ENCODE measurements around the gene CNTROB.
A peak's percentile ranks its signal among the peaks of the same experiment; 100 is the strongest.
"Not testable (repeated sequence)": the region's sequence is repeated elsewhere in the genome, so short reads cannot be mapped to it uniquely, and the experiment has no call there.

Gene CNTROB

DNA sequence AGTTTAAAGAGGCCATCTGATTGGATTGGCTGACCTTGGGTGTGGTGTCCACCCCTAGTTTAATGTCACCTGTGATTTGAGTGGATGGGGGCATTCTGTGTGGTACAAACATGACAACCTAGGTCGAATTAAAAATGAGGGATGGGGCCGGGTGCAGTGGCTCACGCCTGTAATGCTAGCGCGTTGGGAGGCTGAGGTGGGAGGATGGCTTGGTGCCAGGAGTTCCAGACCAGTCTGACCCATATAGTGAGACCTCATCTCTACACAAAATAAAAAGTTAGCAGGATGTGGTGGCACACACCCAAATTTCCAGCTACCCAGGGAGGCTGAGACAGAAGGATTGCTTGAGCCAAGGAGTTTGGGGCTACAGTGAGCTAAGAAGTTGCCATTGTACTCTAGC lies 14.4 kb downstream of the CNTROB start:
- H3K4me1 Mint-ChIP-seq (ENCODE audit: low read depth): peaks cover 12% of the 10 kb centered on the region
- H3K9me3 Mint-ChIP-seq: no peaks in the 10 kb centered on the region
- no peak overlapping the region for H3K4me3 Mint-ChIP-seq
- peaks cover 45% of the 10 kb centered on the region for H3K36me3 Mint-ChIP-seq (ENCODE audit: low read depth)
- no peaks in the 10 kb centered on the region for H3K27me3 Mint-ChIP-seq (ENCODE audit: low read depth)
- H3K27ac Mint-ChIP-seq: no peak overlapping the region

DNA sequence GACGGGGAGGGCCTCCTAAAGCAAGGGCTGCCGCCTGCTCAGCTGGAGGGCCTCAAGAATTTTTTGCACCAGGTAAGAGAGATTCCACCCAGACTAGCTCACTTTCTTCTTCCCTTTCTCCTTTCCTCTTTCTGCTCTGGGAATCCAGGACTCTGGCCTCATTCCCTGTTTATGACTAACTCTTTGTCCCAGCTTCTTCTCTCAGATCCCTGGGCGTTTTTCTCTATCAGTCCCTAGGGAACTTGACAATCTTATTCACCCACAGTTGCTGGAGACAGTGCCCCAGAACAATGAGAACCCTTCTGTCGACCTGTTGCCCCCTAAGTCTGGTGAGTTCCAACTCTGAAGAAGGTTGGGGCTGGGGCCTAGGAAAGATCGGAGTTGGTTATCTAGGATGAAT lies 15.6 kb downstream of the CNTROB start:
- Mint-ChIP-seq H3K4me1 (ENCODE audit: low read depth) (peaks cover 17% of the 10 kb centered on the region), H3K36me3 (ENCODE audit: low read depth) (peaks cover 45% of the 10 kb centered on the region), H3K4me3 (no peak overlapping the region), H3K9me3 (no peaks in the 10 kb centered on the region), H3K27ac (no peak overlapping the region), H3K27me3 (ENCODE audit: low read depth) (no peaks in the 10 kb centered on the region)

DNA sequence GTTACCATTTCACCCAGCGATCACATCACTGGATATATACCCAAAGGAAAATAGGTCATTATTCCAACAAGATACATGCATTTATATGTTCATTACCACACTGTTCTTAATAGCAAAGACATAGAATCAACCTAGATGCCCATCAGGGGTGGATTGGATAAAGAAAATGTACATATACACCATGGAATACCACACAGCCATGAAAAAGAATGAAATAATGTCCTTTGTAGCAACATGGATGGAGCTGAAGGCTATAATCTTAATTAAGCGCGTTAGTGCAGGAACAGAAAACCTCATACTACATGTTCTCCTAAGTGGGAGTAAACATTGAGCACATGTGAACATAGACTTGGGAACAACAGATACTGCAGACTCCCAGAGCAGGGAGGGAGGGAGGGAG lies 18.6 kb downstream of the CNTROB start:
- no peaks in the 10 kb centered on the region for H3K27me3 Mint-ChIP-seq (ENCODE audit: low read depth)
- H3K9me3 Mint-ChIP-seq: no peaks in the 10 kb centered on the region
- H3K36me3 Mint-ChIP-seq (ENCODE audit: low read depth): peaks cover 29% of the 10 kb centered on the region
- peaks cover 22% of the 10 kb centered on the region for H3K4me1 Mint-ChIP-seq (ENCODE audit: low read depth)
- H3K27ac Mint-ChIP-seq: peak overlapping the region; percentile 53
- H3K4me3 Mint-ChIP-seq: no peak overlapping the region

- Mint-ChIP-seq H3K4me1 (ENCODE audit: low read depth) (peaks cover 22% of the 10 kb centered on the region), H3K27ac (peak overlapping the region; percentile 90), H3K9me3 (no peaks in the 10 kb centered on the region), H3K36me3 (ENCODE audit: low read depth) (peaks cover 26% of the 10 kb centered on the region), H3K4me3 (peak overlapping the region; percentile 47), H3K27me3 (ENCODE audit: low read depth) (no peaks in the 10 kb centered on the region)
Measured at GRCh38 chr17:7951143-7951792, 19.3 kb downstream of the CNTROB start.

DNA sequence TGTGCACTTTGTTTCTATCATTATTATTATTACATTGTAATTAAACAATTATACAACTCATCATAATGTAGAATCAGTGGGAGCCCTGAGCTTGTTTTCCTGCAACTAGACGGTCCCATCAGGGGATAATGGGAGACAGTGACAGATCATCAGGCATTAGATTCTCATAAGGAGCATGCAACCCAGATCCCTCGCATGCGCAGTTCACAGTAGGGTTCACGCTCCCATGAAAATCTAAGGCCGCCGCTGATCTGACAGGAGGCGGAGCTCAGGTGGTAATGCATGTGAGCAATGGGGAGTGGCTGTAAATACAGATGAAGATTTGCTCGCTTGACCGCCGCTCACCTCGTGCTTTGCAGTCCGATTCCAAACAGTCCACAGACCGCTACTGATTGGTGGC lies 21.3 kb downstream of the CNTROB start:
- not testable (repeated sequence) for H3K9me3 Mint-ChIP-seq; H3K4me3 Mint-ChIP-seq; H3K27me3 Mint-ChIP-seq (ENCODE audit: low read depth)
- Mint-ChIP-seq H3K4me1 (ENCODE audit: low read depth) (peaks cover 18% of the 10 kb centered on the region), H3K27ac (peak overlapping the region; percentile 50), H3K36me3 (ENCODE audit: low read depth) (peaks cover 13% of the 10 kb centered on the region)

- H3K36me3 Mint-ChIP-seq (ENCODE audit: low read depth): no peaks in the 10 kb centered on the region
- H3K4me3 Mint-ChIP-seq: no peak overlapping the region
- H3K27me3 Mint-ChIP-seq (ENCODE audit: low read depth): peaks cover 6% of the 10 kb centered on the region
- H3K4me1 Mint-ChIP-seq (ENCODE audit: low read depth): peaks cover 15% of the 10 kb centered on the region
- H3K27ac Mint-ChIP-seq: no peak overlapping the region
- no peaks in the 10 kb centered on the region for H3K9me3 Mint-ChIP-seq
Measured at GRCh38 chr17:7955414-7956227, 23.6 kb downstream of the CNTROB start.

GRCh38 chr17:7956228-7956965 lies 24.4 kb downstream of the CNTROB start:
- Mint-ChIP-seq H3K27me3 (ENCODE audit: low read depth) (peaks cover 6% of the 10 kb centered on the region), H3K4me3 (no peak overlapping the region), H3K4me1 (ENCODE audit: low read depth) (peaks cover 12% of the 10 kb centered on the region), H3K27ac (no peak overlapping the region), H3K9me3 (no peaks in the 10 kb centered on the region), H3K36me3 (ENCODE audit: low read depth) (no peaks in the 10 kb centered on the region)

GRCh38 chr17:7959503-7960253 lies 27.7 kb downstream of the CNTROB start:
- H3K27ac Mint-ChIP-seq: no peak overlapping the region
- H3K9me3 Mint-ChIP-seq: no peaks in the 10 kb centered on the region
- peaks cover 11% of the 10 kb centered on the region for H3K27me3 Mint-ChIP-seq (ENCODE audit: low read depth)
- H3K4me1 Mint-ChIP-seq (ENCODE audit: low read depth): peaks cover 2% of the 10 kb centered on the region
- no peak overlapping the region for H3K4me3 Mint-ChIP-seq
- no peaks in the 10 kb centered on the region for H3K36me3 Mint-ChIP-seq (ENCODE audit: low read depth)

- Mint-ChIP-seq H3K27ac (no peak overlapping the region), H3K4me3 (no peak overlapping the region), H3K9me3 (no peaks in the 10 kb centered on the region), H3K36me3 (ENCODE audit: low read depth) (no peaks in the 10 kb centered on the region), H3K27me3 (ENCODE audit: low read depth) (peaks cover 11% of the 10 kb centered on the region), H3K4me1 (ENCODE audit: low read depth) (peaks cover 2% of the 10 kb centered on the region)
Measured at GRCh38 chr17:7961421-7961820, 29.4 kb downstream of the CNTROB start.

DNA sequence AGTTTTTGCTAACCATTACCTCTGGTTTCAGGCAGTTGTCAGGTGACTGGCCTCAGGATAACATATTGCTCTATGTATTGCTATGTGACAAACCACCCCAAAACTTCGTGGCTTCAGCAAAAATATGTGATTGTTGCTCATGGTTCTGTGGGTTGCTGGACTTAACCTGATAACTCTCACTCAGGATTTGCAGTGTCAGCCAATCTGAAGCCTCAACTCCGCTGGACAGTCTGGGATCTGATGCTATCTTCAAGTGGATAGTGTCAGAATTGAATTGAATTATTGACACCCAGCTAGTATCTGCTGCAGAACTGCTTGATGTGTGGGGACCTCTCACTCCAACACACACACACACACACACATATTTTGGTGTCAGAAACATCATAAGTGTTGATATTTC lies 35.7 kb downstream of the CNTROB start:
- no peak overlapping the region for H3K27ac Mint-ChIP-seq
- H3K4me3 Mint-ChIP-seq: no peak overlapping the region
- no peaks in the 10 kb centered on the region for H3K36me3 Mint-ChIP-seq (ENCODE audit: low read depth)
- no peaks in the 10 kb centered on the region for H3K9me3 Mint-ChIP-seq
- no peaks in the 10 kb centered on the region for H3K4me1 Mint-ChIP-seq (ENCODE audit: low read depth)
- H3K27me3 Mint-ChIP-seq (ENCODE audit: low read depth): no peaks in the 10 kb centered on the region

- H3K36me3 Mint-ChIP-seq (ENCODE audit: low read depth): peaks cover 2% of the 10 kb centered on the region
- H3K27me3 Mint-ChIP-seq (ENCODE audit: low read depth): no peaks in the 10 kb centered on the region
- H3K4me3 Mint-ChIP-seq: no peak overlapping the region
- H3K4me1 Mint-ChIP-seq (ENCODE audit: low read depth): no peaks in the 10 kb centered on the region
- H3K27ac Mint-ChIP-seq: no peak overlapping the region
- peaks cover 4% of the 10 kb centered on the region for H3K9me3 Mint-ChIP-seq
Measured at GRCh38 chr17:7969433-7969832, 37.4 kb downstream of the CNTROB start.

DNA sequence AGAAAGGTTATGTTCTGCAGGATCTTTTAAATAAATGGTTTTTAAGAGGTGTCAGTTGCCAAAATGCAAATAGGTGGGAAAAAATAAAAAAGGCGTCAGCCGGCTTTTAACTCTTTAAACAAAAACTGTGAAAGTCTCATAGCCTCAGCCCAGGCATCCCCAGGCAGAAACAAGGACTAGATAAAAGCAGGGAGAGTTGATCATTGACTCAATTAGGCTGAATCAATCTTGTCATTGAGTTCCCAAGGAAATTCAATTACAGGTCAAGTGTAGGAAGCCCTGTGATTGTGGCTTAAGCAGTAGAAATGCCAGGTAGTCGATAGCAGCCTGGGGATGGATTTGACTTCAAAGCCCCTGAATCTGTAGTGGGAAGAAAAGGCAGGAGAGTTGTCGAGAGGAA lies 39.6 kb downstream of the CNTROB start:
- H3K4me3 Mint-ChIP-seq: no peak overlapping the region
- H3K36me3 Mint-ChIP-seq (ENCODE audit: low read depth): peaks cover 11% of the 10 kb centered on the region
- no peaks in the 10 kb centered on the region for H3K4me1 Mint-ChIP-seq (ENCODE audit: low read depth)
- peaks cover 17% of the 10 kb centered on the region for H3K9me3 Mint-ChIP-seq
- H3K27me3 Mint-ChIP-seq (ENCODE audit: low read depth): peaks cover 4% of the 10 kb centered on the region
- no peak overlapping the region for H3K27ac Mint-ChIP-seq

- Mint-ChIP-seq H3K4me3 (no peak overlapping the region), H3K36me3 (ENCODE audit: low read depth) (peaks cover 14% of the 10 kb centered on the region), H3K27me3 (ENCODE audit: low read depth) (peaks cover 10% of the 10 kb centered on the region), H3K27ac (no peak overlapping the region), H3K4me1 (ENCODE audit: low read depth) (no peaks in the 10 kb centered on the region), H3K9me3 (peaks cover 22% of the 10 kb centered on the region)
Measured at GRCh38 chr17:7972131-7972785, 40.3 kb downstream of the CNTROB start.

DNA sequence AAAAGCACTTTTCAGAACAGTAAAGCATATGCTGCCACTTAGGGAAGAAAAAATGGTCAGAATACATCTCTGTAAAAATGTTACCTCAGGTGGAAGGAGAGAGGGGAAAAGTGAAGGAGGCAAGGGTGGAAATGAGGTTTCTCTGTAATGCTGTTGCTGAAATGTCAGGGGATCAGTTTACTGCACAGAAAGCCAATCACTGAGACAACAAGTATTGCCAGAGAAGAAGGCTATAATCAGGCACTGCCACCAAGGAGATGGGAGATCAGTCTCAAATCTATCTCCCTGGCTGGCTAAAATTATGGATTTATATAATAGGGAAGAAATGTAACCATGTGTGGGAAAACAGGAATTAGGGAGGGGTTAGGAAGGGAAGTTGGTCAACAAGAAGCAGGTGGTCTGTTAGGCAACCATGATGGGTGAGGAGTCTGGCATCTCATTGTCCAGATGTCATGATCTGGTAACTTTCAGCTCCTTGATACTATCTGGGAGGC lies 42.7 kb downstream of the CNTROB start:
- Mint-ChIP-seq H3K4me3 (no peak overlapping the region), H3K27me3 (ENCODE audit: low read depth) (peaks cover 11% of the 10 kb centered on the region), H3K4me1 (ENCODE audit: low read depth) (no peaks in the 10 kb centered on the region), H3K36me3 (ENCODE audit: low read depth) (peaks cover 16% of the 10 kb centered on the region), H3K27ac (no peak overlapping the region), H3K9me3 (peaks cover 22% of the 10 kb centered on the region)

All from T-helper 1 cell treated with Interleukin-12 subunit alpha and Interleukin-12 subunit beta and Interleukin-4 antibody, amounts not matched to agents 30 μg/mL and 1 μg/mL, for 36 hours (primary cell).